22Rv1 (cell line): Measurements from ENCODE around the gene ZNF691.

ENCODE experiments used
- CTCF ChIP-seq: fragments of 450-650 bp; IDR thresholded peaks from 2 replicates; pipeline ENCODE4 v1.5.1; 2017; ENCODE audit warnings: mild to moderate bottlenecking
- ZFX ChIP-seq: fragments of 450-650 bp; IDR thresholded peaks from 2 replicates; pipeline ENCODE4 v1.6.1; 2017; ENCODE audit warnings: antibody characterized with exemption, borderline replicate concordance

GRCh38 chr1:42815941-42816584 is 30.4 kb upstream of the ZNF691 start:
- TF ChIP-seq CTCF (no peak), ZFX (no peak)
